GM21723 (cell line): Measurements from ENCODE around the gene KMO.
A peak's percentile ranks its signal among the peaks of the same experiment; 100 is the strongest.

ENCODE experiments used
- ATAC-seq: cut with Tn5 transposase; IDR thresholded peaks from one replicate; pipeline ENCODE4 v1.9.1; 2021; ENCODE audit warnings: mild to moderate bottlenecking, moderate library complexity; ENCODE audit not compliant: unreplicated experiment

KMO gene

GRCh38 chr1:241536304-241536703 lies 4.1 kb downstream of the KMO start:
- no peak for ATAC-seq

DNA sequence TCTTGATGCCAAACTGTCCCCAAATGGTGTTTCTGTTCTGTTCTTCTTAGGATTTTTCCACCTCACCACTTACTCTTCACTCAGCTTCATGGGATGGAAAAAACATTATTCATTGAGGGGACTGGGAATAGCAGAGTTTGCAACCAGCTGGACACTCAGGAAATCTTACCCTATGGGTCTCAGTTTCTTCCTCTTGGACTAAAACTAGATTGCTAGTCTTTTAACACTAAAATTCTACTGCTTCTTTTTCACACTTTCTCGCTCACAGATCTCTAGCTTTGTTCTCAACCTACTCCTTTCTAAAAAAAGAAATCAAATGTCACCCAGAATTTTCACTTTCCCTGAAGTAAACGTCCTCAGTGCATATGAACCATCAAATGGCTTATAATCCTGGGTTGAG lies 4.8 kb downstream of the KMO start:
- no peak for ATAC-seq

DNA sequence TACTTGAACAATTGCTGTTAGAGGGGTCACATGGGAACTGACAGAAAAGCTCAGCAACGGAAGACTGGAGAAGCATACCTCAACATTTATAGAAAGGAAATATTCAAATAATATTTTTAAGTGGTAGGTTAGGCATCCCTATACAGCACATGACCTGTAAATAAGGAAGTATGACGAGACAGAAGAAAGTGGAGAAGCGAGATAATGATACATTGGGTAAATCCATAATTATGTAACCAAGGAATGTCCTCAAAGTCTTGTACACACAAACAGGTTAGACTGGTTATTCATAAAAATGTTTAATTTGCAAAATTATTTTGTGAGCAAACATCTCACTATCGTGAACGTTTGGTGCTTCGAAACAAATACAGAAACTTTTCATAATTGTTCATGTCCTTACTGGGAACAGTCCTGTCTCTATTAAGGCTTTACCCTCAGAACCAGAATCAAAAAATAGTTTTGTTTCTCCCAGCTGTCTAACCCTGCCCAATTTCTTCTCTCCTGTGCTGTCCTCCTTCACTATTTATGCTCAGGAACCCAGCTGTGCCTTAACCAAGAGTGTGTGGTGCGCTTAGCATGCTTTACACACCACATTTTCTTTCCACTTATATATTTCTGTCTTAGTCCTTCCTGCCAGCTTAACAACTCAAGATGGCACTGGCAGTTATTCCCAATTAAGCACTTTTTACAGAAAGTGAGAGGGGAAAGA lies 10.2 kb downstream of the KMO start:
- ATAC-seq, result no peak

DNA sequence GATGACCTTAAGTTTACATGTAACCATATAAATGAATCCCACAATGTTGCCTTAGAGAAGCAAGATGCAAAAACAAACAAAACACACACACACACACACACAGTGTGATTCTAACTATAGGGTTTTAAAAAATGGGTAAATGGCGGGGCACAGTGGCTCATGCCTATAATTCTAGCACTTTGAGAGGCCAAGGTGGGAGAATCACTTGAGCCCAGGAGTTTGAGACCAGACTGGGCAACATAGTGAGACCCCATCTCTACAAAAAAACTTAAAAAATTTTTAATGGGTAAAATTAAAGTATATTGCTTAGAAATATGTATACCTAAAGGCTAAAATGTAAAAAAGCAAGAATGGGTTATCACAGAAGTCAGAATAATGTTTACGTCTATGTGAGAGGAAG lies 15.8 kb downstream of the KMO start:
- ATAC-seq, result no peak

GRCh38 chr1:241550318-241550717 lies 18.1 kb downstream of the KMO start:
- no peak for ATAC-seq

DNA sequence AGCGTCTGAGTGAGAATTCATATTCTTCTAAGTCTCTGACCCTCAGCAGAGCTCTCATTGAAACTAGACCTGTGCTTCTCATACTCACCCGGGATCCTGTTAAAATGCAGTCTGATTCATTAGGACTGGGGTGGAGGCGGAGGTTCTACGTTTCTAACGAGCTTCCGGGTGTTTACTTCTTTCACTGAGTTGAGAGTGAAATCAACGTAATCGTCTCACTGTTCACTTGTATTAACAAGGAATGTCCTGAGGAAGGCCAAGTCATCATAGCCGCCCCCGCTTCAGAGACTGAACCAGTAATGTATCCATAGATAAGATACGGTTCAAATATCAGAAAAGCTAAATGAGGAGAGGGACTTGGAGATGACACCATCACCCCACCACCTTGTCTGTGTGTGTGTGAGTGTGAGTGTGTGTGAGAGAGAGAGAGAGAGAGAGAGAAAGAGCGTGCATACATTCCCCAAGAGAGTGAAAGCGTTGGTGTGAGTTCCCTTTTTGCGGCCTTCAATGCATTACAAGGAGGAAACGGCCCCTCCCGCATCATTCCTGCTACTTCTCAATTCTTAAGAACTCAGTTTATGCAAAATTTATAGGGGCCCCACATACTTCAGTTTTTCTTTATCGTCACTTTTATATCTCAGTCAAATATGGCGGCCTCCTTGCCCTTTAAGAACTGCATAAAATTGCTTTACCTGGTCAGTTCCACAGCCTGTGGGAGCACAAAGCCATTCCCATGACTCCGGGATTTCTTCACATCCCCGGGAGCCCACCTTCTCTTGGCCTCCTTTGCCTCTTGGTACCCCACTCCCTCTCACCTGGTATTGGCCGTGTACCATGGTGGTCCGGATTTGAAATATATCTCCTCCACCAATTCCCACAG lies 19.8 kb downstream of the KMO start:
- ATAC-seq, result peak; percentile 83

- ATAC-seq, result no peak
Observed at GRCh38 chr1:241553886-241554592, 21.9 kb downstream of the KMO start.

DNA sequence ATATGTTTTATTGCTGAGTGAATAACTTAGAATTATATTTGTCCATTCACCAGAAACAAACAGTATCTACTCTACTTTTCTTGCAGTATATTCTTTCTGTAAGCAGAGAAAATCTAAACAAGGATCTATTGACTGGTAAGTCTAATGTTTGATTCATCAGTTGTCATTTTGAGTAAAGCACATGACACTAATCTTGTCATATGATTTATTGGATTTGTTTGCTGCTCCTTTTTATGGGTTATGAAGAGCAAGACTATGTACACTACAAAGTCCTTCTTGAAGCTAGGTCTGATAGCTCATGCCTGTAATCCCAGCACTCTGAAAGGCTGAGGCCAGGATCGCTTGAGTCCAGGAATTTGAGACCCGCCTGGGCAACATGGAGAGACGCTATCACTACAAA lies 23.3 kb downstream of the KMO start:
- no peak for ATAC-seq

DNA sequence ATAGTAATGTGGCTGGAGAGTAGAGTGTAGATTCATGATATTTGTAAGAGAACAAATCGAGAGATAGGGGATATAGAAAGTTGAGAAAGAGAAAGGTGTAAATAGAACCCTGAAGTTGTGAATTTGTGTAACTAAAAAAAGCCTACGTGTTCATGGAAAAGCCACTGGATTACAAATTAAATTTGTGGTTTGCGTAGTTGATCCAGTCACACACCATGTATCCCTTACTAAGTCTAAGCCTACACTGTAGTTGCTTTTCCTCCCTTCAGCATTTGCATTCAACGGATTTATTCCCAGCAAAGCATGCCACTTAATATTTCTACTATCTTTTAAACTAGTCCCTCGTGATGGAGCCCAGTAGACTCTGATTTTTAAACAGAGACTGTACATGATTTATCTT lies 24.9 kb downstream of the KMO start:
- no peak for ATAC-seq

- no peak for ATAC-seq
Observed at GRCh38 chr1:241557551-241558193, 25.5 kb downstream of the KMO start.

GRCh38 chr1:241560146-241560848 lies 28.1 kb downstream of the KMO start:
- no peak for ATAC-seq

GRCh38 chr1:241560849-241561187 lies 28.6 kb downstream of the KMO start:
- no peak for ATAC-seq

DNA sequence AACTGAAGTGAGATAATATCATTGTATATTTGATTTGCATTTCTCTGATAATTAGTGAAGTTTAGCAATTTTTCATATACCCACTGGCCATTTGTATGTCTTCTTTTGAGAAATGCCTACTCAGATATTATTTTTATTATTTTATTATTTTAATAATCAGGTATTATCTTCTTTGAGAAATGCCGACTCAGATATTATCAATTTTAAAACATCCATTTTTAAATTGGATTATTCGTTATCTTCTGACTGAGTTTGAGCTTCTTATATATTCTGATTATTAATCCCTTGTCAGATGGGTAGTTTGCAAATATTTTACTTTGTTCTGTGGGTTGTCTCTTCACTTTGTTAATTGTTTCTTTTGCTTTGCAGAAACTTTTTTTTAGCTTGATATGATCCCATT lies 37.7 kb downstream of the KMO start:
- no peak for ATAC-seq

GRCh38 chr1:241574154-241574553 lies 42.0 kb downstream of the KMO start:
- ATAC-seq, result no peak

DNA sequence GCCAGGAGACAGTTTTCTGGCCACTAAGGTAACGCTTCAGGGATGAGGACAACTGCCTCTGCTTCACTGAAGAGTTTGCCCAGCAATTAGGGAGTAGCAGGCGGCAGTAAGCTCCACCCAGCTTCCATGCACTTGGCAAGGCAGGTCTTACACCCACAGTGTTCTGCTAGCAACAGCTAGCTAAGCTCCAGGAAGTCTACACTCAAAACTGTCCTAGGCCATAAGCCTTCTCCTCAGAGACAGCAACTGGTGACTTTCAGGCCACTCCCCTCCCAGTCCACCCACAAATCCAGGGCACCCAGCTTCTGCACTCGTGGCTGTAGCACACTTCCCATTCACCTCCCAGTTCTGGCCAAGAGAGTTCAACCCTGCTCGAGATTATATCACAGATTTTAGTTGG lies 47.3 kb downstream of the KMO start:
- no peak for ATAC-seq

- ATAC-seq, result no peak
Observed at GRCh38 chr1:241582921-241583321, 50.7 kb downstream of the KMO start.

DNA sequence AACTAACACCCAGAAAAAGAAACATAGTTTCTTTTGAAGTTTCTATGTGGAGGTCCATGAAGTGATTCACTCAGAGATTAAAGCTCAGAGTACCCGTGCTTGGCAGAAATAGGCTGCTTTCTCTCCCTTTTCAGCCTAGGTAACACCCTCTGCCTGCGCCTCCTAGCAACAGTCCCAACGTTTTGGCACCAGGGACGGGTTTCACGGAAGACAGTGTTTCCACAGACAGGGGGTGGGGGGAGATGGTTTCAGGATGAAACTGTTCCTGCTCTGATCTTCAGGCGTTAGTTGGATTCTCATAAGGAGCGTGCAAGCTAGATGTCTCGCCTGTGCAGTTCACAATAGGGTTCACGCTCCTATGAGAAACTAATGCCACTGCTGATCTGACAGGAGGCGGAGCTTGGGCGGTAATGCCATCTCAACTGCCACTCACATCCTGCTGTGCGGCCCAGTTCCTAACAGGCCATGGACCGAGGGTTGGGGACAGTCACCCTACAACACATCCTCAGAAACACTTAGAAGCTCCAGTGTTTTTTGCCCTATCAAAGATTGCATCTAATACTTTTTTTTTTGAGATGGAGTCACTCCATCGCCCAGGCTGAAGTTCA lies 54.8 kb downstream of the KMO start:
- no peak for ATAC-seq

GRCh38 chr1:241589521-241589920 lies 57.3 kb downstream of the KMO start:
- ATAC-seq, result no peak

DNA sequence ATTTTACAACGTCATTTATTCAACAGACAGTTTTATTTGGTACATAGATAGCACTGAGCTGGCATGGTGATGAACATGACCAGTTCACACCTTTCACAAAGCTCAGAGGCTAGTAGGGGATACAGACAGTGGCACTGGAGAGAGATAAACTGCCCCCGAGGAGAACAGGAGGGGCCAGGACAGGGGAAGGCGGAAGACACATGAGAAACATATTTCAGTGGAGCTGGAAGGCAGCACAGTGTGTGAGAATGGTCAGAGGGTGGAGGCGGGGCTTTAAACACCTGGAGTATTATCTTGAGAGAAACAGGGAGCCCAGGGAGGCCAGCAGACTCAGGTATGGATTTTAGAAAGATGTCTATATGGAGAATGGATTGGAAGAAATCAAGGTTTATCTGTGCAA lies 58.5 kb downstream of the KMO start:
- ATAC-seq, result no peak

DNA sequence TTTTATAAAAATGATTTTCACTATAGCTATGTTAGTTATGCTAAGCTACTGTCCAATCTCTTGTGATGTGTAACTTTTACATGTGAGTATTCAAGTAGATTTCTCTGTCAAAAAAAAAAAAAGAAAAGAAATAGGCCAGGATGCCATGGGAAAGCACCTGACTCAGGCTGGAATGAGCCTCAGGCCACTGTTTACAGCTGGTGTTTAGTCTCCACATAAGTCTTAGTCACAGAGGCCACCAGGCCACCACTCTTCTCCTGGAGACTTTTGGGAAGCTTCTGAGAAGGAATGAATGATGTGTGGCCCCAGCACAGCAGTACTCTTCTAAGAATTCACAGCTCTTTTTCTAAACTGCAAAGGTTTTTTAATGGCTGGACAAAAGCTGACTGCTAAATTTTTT lies 59.1 kb downstream of the KMO start:
- ATAC-seq, result no peak
